Breast epithelium (tissue), 3 donors: ENCODE data around the gene BBS9.

Source experiments
- POLR2AphosphoS5 ChIP-seq, 3 donors: sonication (generic); formaldehyde crosslinking; IDR thresholded peaks; one replicate each; pipeline ENCODE4 v1.6.1; 2017; ENCODE audit warnings: antibody characterized with exemption in 3 of 3
- TF ChIP-seq, protein P1 (sequence below), 3 donors: fragments of 450-650 bp; IDR thresholded peaks; one replicate each; pipeline ENCODE4 v1.5.1; 2016 to 2017; ENCODE audit warnings: antibody characterized with exemption in 3 of 3, mild to moderate bottlenecking in 3 of 3, moderate library complexity in 3 of 3

DNA sequence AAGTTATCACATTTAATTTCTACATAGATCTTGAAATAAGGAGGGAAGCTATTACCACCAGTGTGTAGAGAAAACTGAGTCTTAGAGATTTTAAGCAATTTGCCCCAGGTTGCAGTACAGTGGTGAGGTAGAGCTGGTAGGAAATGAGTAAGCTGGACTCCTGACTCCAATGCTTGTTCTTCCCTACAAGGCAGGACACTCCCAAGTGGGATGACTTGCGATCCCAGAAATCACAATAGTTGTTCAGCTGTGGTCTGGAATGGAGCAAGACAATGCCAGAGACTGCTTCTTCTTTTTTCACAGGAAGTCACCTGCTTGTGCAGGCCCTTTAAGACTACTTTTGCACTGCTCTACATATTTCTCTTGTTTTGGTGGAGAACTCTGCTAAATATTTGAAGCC lies 448.8 kb downstream of the BBS9 start:
- TF ChIP-seq, protein P1, sequence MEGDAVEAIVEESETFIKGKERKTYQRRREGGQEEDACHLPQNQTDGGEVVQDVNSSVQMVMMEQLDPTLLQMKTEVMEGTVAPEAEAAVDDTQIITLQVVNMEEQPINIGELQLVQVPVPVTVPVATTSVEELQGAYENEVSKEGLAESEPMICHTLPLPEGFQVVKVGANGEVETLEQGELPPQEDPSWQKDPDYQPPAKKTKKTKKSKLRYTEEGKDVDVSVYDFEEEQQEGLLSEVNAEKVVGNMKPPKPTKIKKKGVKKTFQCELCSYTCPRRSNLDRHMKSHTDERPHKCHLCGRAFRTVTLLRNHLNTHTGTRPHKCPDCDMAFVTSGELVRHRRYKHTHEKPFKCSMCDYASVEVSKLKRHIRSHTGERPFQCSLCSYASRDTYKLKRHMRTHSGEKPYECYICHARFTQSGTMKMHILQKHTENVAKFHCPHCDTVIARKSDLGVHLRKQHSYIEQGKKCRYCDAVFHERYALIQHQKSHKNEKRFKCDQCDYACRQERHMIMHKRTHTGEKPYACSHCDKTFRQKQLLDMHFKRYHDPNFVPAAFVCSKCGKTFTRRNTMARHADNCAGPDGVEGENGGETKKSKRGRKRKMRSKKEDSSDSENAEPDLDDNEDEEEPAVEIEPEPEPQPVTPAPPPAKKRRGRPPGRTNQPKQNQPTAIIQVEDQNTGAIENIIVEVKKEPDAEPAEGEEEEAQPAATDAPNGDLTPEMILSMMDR (IDR thresholded peaks at IDR 0.05) = no peak
- TF ChIP-seq POLR2AphosphoS5 (IDR thresholded peaks at IDR 0.05) = no peak
